SK-N-SH (cell line): ENCODE results near the gene PAXX. TPM values are rescaled to one million over a fixed set of nuclear protein-coding genes. Genes with fewer than 3 reads are reported as not detected.

Experiments
- CTCF ChIA-PET: fragments of 300-600, 350-600 bp; formaldehyde crosslinking; extraction: SDS; loops from one replicate; lab custom pipeline; 2021; lab: Yijun Ruan, JAX
- POLR2A ChIA-PET: fragments of 350-600 bp; sonication (Branson Sonifier 250); formaldehyde crosslinking; extraction: SDS; loops from one replicate; lab custom pipeline; 2020; ENCODE audit warnings: antibody characterized with exemption, inconsistent platforms; lab: Yijun Ruan, JAX
- DNase-seq: peaks from one replicate; pipeline ENCODE4 v3.0.0; 2012
- H2AFZ ChIP-seq: fragments of 200-600 bp; sonication (generic); 2 replicates; pipeline ENCODE4 v1.8.1; 2016; ENCODE audit warnings: antibody characterized with exemption, mild to moderate bottlenecking, low read depth
- H3F3A ChIP-seq: fragments of 200-600 bp; sonication (generic); replicated peaks from 2 replicates; pipeline ENCODE3; 2016; ENCODE audit warnings: antibody characterized with exemption, mild to moderate bottlenecking; ENCODE audit not compliant: insufficient read depth
- H3K27ac ChIP-seq, 2 experiments: fragments of 200-500 bp in 1 of 2; fragments of 200-600 bp in 1 of 2; sonication (Bioruptor generic) in 1 of 2; sonication (generic), shearing (Covaris generic) in 1 of 2; 2 replicates each; pipeline versions ENCODE4 v1.5.1 to v1.6.1; 2014 to 2016; ENCODE audit warnings: low read depth in 2 of 2, inconsistent platforms in 1 of 2, low read length in 1 of 2, mild to moderate bottlenecking in 1 of 2, mixed read lengths in 1 of 2
- H3K27me3 ChIP-seq: fragments of 200-600 bp; sonication (generic), shearing (Covaris generic); 2 replicates; pipeline ENCODE4 v1.6.1; 2016; ENCODE audit warnings: mixed run types; ENCODE audit not compliant: insufficient read depth
- H3K36me3 ChIP-seq, 2 experiments: fragments of 200-500 bp in 1 of 2; fragments of 200-600 bp in 1 of 2; sonication (Bioruptor generic) in 1 of 2; sonication (generic) in 1 of 2; replicated peaks in 1 of 2; 2 replicates each; pipeline versions ENCODE3 to v1.5.1; 2014 to 2016; ENCODE audit warnings: low read length in 1 of 2, mild to moderate bottlenecking in 1 of 2; ENCODE audit not compliant: insufficient read depth in 2 of 2, control insufficient read depth in 1 of 2
- H3K4me1 ChIP-seq, 2 experiments: fragments of 200-500 bp in 1 of 2; fragments of 200-600 bp in 1 of 2; sonication (Bioruptor generic) in 1 of 2; sonication (generic), shearing (Covaris generic) in 1 of 2; 2 replicates each; pipeline versions ENCODE4 v1.5.1 to v1.6.1; 2014 to 2016; ENCODE audit warnings: low read depth in 1 of 2, low read length in 1 of 2, mixed run types in 1 of 2; ENCODE audit not compliant: insufficient read depth in 2 of 2, control insufficient read depth in 1 of 2
- H3K4me2 ChIP-seq: fragments of 200-600 bp; sonication (generic), shearing (Covaris generic); 2 replicates; pipeline ENCODE4 v1.6.1; 2017; ENCODE audit warnings: mixed run types
- H3K4me3 ChIP-seq, 2 experiments: fragments of 200-500 bp in 1 of 2; fragments of 200-600 bp in 1 of 2; sonication (Bioruptor generic) in 1 of 2; sonication (generic), shearing (Covaris generic) in 1 of 2; 2 replicates each; pipeline versions ENCODE4 v1.5.1 to v1.8.1; 2014 to 2016; ENCODE audit warnings: low read depth in 2 of 2, inconsistent platforms in 1 of 2, low read length in 1 of 2, mild to moderate bottlenecking in 1 of 2, mixed read lengths in 1 of 2, moderate library complexity in 1 of 2
- H3K79me2 ChIP-seq: fragments of 200-600 bp; sonication (generic); 2 replicates; pipeline ENCODE4 v1.8.1; 2017; ENCODE audit warnings: mild to moderate bottlenecking; ENCODE audit not compliant: insufficient read depth
- H3K9ac ChIP-seq: fragments of 200-600 bp; sonication (generic); 2 replicates; pipeline ENCODE4 v1.6.1; 2017; ENCODE audit warnings: mixed run types
- H3K9me2 ChIP-seq: fragments of 200-600 bp; sonication (generic); 2 replicates; pipeline ENCODE4 v1.6.1; 2017; ENCODE audit warnings: mixed run types
- H3K9me3 ChIP-seq: fragments of 200-600 bp; sonication (generic); 2 replicates; pipeline ENCODE4 v1.6.1; 2017; ENCODE audit warnings: mixed run types, mild to moderate bottlenecking, moderate library complexity
- H4K20me1 ChIP-seq: fragments of 200-600 bp; sonication (generic); 2 replicates; pipeline ENCODE4 v1.6.1; 2017; ENCODE audit warnings: mild to moderate bottlenecking, mixed run types; ENCODE audit not compliant: insufficient read depth
- CTCF ChIP-seq: fragments of 200-600 bp; sonication (generic); IDR thresholded peaks from 2 replicates; pipeline ENCODE4 v1.6.1; 2017; ENCODE audit warnings: antibody characterized with exemption, mild to moderate bottlenecking, moderate library complexity
- FOXM1 ChIP-seq: IDR thresholded peaks from 2 replicates; pipeline ENCODE4 v1.4.0; 2012; ENCODE audit warnings: low read depth, mild to moderate bottlenecking
- GATA2 ChIP-seq: sonication (generic); formaldehyde crosslinking; IDR thresholded peaks from 2 replicates; pipeline ENCODE4 v1.5.0; 2020; ENCODE audit warnings: mild to moderate bottlenecking, missing genetic modification reagents
- MAX ChIP-seq: IDR thresholded peaks from 2 replicates; pipeline ENCODE4 v1.4.0; 2012; ENCODE audit warnings: low read depth
- NFIC ChIP-seq: IDR thresholded peaks from 2 replicates; pipeline ENCODE4 v1.4.0; 2012; ENCODE audit warnings: borderline replicate concordance
- NRF1 ChIP-seq: IDR thresholded peaks from 2 replicates; pipeline ENCODE4 v1.6.1; 2012; ENCODE audit warnings: low read depth, mild to moderate bottlenecking, low read length
- PBX3 ChIP-seq: IDR thresholded peaks from 2 replicates; pipeline ENCODE4; 2012
- POLR2AphosphoS5 ChIP-seq: IDR thresholded peaks from 2 replicates; pipeline ENCODE4 v1.6.1; 2012; ENCODE audit warnings: low read depth, low read length
- RCOR1 ChIP-seq: fragments of 150-350 bp; IDR thresholded peaks from 2 replicates; pipeline ENCODE4 v1.6.1; 2017; ENCODE audit warnings: antibody characterized with exemption, low read length
- RXRA ChIP-seq: IDR thresholded peaks from 2 replicates; pipeline ENCODE4 v1.4.0; 2012; ENCODE audit warnings: low read depth, mild to moderate bottlenecking, borderline replicate concordance
- SMC3 ChIP-seq: IDR thresholded peaks from 2 replicates; pipeline ENCODE4 v1.6.1; 2012; ENCODE audit warnings: low read depth, low read length, improper control_type of control experiment
- TEAD4 ChIP-seq: IDR thresholded peaks from 2 replicates; pipeline ENCODE4 v1.4.0; 2012; ENCODE audit warnings: mild to moderate bottlenecking, borderline replicate concordance; ENCODE audit not compliant: insufficient read depth
- USF2 ChIP-seq: fragments of 150-350 bp; IDR thresholded peaks from 2 replicates; pipeline ENCODE4 v1.6.1; 2017; ENCODE audit warnings: antibody characterized with exemption, low read length, low read depth, borderline replicate concordance
- YY1 ChIP-seq: IDR thresholded peaks from 2 replicates; pipeline ENCODE4 v1.4.0; 2012; ENCODE audit warnings: low read depth, mild to moderate bottlenecking
- ZBTB33 ChIP-seq: IDR thresholded peaks from 2 replicates; pipeline ENCODE4 v1.4.0; 2012; ENCODE audit warnings: low read depth, borderline replicate concordance
- WGBS: methylation state at CpG from one replicate; pipeline ENCODE4 v1.1.6; 2017; ENCODE audit warnings: low lambda C conversion rate; 5-methylcytosine and 5-hydroxymethylcytosine counted together
- polyA plus RNA-seq, 3 experiments: library from polyadenylated mRNA; depleted of rRNA; stranded (reverse); fragments of >200 nt; gene quantifications; 2 replicates each; pipeline ENCODE4 v1.2.3, GENCODE V29; 2012

Gene PAXX
- polyA plus RNA-seq, 1 of the 3 experiments (the other 2 are of a cell fraction) = 52.9 TPM

GRCh38 chr9:137011156-137011555, 18.9 kb downstream of the PAXX start:
- H3K27ac ChIP-seq = no peak overlapping the region
- H3K9me2 ChIP-seq = no peaks in the 10 kb centered on the region
- POLR2A ChIA-PET = no interaction called here
- no peak overlapping the region for H3K9ac ChIP-seq
- no peaks in the 10 kb centered on the region for H4K20me1 ChIP-seq
- H3K9me3 ChIP-seq = no peaks in the 10 kb centered on the region
- CTCF ChIA-PET = interaction anchor here (1.1 to 2.2 kb wide), 3 partner anchors 18 to 63 kb away, joined by 3 to 10 read pairs (median 3); no protein-coding TSS in a partner anchor
- H3K4me1 ChIP-seq = no peaks in the 10 kb centered on the region
- no peaks in the 10 kb centered on the region for H3K79me2 ChIP-seq
- no peak overlapping the region for H3K4me3 ChIP-seq
- no peaks in the 10 kb centered on the region for H3F3A ChIP-seq
- TF ChIP-seq YY1 (no peak), NFIC (no peak), POLR2AphosphoS5 (no peak), SMC3 (no peak), NRF1 (no peak), ZBTB33 (no peak), FOXM1 (no peak), GATA2 (CRISPR knock-in tag) (no peak), PBX3 (no peak), RCOR1 (no peak), RXRA (no peak), USF2 (no peak), CTCF (no peak), TEAD4 (no peak), MAX (no peak)
- TF ChIP-seq, all 33 proteins: peak for 0
- no peaks in the 10 kb centered on the region for H3K27me3 ChIP-seq
- no peak for DNase-seq
- H3K36me3 ChIP-seq = peaks cover 0 to 15% of the 10 kb centered on the region in 2 experiments
- no peak overlapping the region for H3K4me2 ChIP-seq
- 97% methylated on average over 24 of the region's 24 CpGs for WGBS
- no peak overlapping the region for H2AFZ ChIP-seq
